Skeletal muscle cell (primary cell): Measurements from ENCODE around the gene JMJD4.

Experiments
- DNase-seq: peaks from one replicate; pipeline ENCODE4 v3.0.0-alpha.2; 2010; ENCODE audit warnings: low read depth
- H3K4me3 ChIP-seq: 2 replicates; pipeline ENCODE4 v1.5.1; 2011; ENCODE audit warnings: low read depth, mild to moderate bottlenecking, control low read depth, low read length, moderate library complexity

JMJD4 gene

GRCh38 chr1:227756172-227756959, 21.3 kb upstream of the JMJD4 start:
- DNase-seq = no peak
- no peak overlapping the region for H3K4me3 ChIP-seq

GRCh38 chr1:227754958-227755357, 19.9 kb upstream of the JMJD4 start:
- no peak for DNase-seq
- no peak overlapping the region for H3K4me3 ChIP-seq

GRCh38 chr1:227753999-227754711, 19.1 kb upstream of the JMJD4 start:
- no peak for DNase-seq
- no peak overlapping the region for H3K4me3 ChIP-seq

- DNase-seq = no peak
- H3K4me3 ChIP-seq = no peak overlapping the region
These were observed 15.0 kb upstream of the JMJD4 start for GRCh38 chr1:227749916-227750710.

- H3K4me3 ChIP-seq = no peak overlapping the region
- no peak for DNase-seq
These were observed 14.1 kb upstream of the JMJD4 start for GRCh38 chr1:227749225-227749624.

- DNase-seq = no peak
- no peak overlapping the region for H3K4me3 ChIP-seq
These were observed 13.5 kb upstream of the JMJD4 start for GRCh38 chr1:227748496-227749182.

GRCh38 chr1:227747948-227748495, 12.9 kb upstream of the JMJD4 start:
- no peak overlapping the region for H3K4me3 ChIP-seq
- DNase-seq = no peak

- no peak overlapping the region for H3K4me3 ChIP-seq
- no peak for DNase-seq
These were observed 12.3 kb upstream of the JMJD4 start for GRCh38 chr1:227747382-227747781.

GRCh38 chr1:227746676-227747075, 11.6 kb upstream of the JMJD4 start:
- DNase-seq = no peak
- H3K4me3 ChIP-seq = no peak overlapping the region

GRCh38 chr1:227745568-227746265, 10.6 kb upstream of the JMJD4 start:
- no peak for DNase-seq
- H3K4me3 ChIP-seq = no peak overlapping the region

- DNase-seq = no peak
- H3K4me3 ChIP-seq = no peak overlapping the region
These were observed 9.6 kb upstream of the JMJD4 start for GRCh38 chr1:227744668-227745067.

- H3K4me3 ChIP-seq = no peak overlapping the region
- no peak for DNase-seq
These were observed 7.9 kb upstream of the JMJD4 start for GRCh38 chr1:227742738-227743715.

- DNase-seq = no peak
- no peak overlapping the region for H3K4me3 ChIP-seq
These were observed 6.2 kb upstream of the JMJD4 start for GRCh38 chr1:227741166-227741870.

GRCh38 chr1:227740401-227740960, 5.4 kb upstream of the JMJD4 start:
- no peak overlapping the region for H3K4me3 ChIP-seq
- no peak for DNase-seq

- no peak overlapping the region for H3K4me3 ChIP-seq
- no peak for DNase-seq
These were observed 4.5 kb upstream of the JMJD4 start for GRCh38 chr1:227739636-227740035.

GRCh38 chr1:227738820-227739219, 3.7 kb upstream of the JMJD4 start:
- H3K4me3 ChIP-seq = no peak overlapping the region
- DNase-seq = no peak
